ENCODE measurements around the gene KRTAP22-1.

The KRTAP22-1 gene

GRCh38 chr21:30625449-30626165 is 24.7 kb downstream of the KRTAP22-1 start:
- no peak for DNase-seq (ENCODE audit: low read depth)

GRCh38 chr21:30628109-30628508 is 27.2 kb downstream of the KRTAP22-1 start:
- DNase-seq (ENCODE audit: low read depth) = no peak

- DNase-seq (ENCODE audit: low read depth) = no peak
These were observed 28.3 kb downstream of the KRTAP22-1 start for GRCh38 chr21:30629200-30629599.

- DNase-seq (ENCODE audit: low read depth) = no peak
These were observed 34.0 kb downstream of the KRTAP22-1 start, which contains the start of gene KRTAP20-2 for GRCh38 chr21:30634906-30635305. KRTAP20-2 (plus strand) TSS chr21:30635206; CDS start chr21:30635264, 58 bp downstream.

- no peak for DNase-seq (ENCODE audit: low read depth)
These were observed 37.8 kb downstream of the KRTAP22-1 start for GRCh38 chr21:30638686-30639085.

- no peak for DNase-seq (ENCODE audit: low read depth)
These were observed 41.7 kb downstream of the KRTAP22-1 start, which contains the start of gene KRTAP20-3 for GRCh38 chr21:30642564-30642963. KRTAP20-3 (plus strand) TSS chr21:30642864.

GRCh38 chr21:30646904-30647414 is 46.1 kb downstream of the KRTAP22-1 start:
- DNase-seq (ENCODE audit: low read depth) = no peak

All from activated T-helper 9 cell treated with anti-CD3 and anti-CD28 coated beads, Interleukin-2, amount 50 U/mL, for 16 hours (primary cell).